HPDE6-E6E7 (cell line): ENCODE measurements around the gene INSRR.

Experiments
- DNase-seq: peaks from one replicate; pipeline ENCODE4 v3.0.0; 2011; ENCODE audit warnings: missing footprints; ENCODE audit errors: extremely low spot score

Gene INSRR

DNA sequence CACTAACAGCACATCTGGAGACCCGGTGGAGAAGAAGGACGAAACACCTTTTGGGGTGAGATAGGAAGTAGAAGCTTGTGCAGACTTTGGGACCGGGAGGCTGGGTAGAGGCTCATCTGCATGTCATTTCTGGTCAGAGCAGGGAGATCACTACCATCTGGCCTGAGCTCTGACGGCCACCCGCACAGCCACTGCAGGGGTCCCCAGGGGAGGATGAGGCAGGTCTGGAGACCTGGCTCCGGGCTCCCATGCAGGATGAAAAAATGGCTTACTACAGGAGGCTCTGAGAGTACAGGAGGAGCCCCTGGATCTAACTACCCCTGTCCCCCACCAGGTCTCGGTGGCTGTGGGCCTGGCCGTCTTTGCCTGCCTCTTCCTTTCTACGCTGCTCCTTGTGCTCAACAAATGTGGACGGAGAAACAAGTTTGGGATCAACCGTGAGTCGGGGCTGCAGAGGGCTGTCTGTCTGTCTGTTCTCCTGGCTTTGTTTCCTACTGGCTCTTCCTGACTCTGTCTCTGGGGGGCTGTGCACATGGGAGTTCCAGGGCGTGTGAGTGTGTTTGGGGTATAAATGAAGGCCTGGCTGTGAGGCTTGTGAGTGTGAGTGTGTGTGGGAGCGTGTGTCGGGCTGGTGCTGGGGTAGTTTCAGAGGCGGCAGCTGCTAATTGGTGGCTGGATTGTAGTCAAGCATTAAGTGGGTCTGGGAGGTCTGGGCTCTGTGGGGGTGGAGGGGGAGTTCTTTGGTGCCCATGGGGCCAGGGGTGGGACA, 15.8 kb upstream of the INSRR start:
- no peak for DNase-seq

GRCh38 chr1:156874142-156874541, 15.2 kb upstream of the INSRR start:
- no peak for DNase-seq

GRCh38 chr1:156873659-156874058, 14.7 kb upstream of the INSRR start:
- DNase-seq = no peak

DNA sequence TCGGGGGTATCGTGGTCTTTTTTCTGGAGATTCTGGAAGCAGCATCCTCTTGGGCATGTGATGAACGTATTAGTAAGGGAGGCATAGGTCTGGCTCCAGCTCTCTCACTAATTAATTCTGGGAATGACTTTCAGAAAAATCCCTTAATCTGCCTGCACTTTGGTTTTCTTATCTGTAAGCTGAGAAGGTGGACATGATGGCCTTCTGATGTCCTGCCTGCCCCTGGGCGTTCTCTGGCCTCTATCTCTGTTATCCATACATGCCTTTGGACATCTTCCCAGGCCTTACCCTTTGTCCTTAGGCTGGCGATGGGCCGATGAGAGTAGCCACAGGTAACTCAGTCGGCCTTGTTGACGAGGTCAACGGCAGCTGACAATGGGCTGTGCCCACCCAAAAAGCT, 10.5 kb upstream of the INSRR start:
- DNase-seq = no peak

DNA sequence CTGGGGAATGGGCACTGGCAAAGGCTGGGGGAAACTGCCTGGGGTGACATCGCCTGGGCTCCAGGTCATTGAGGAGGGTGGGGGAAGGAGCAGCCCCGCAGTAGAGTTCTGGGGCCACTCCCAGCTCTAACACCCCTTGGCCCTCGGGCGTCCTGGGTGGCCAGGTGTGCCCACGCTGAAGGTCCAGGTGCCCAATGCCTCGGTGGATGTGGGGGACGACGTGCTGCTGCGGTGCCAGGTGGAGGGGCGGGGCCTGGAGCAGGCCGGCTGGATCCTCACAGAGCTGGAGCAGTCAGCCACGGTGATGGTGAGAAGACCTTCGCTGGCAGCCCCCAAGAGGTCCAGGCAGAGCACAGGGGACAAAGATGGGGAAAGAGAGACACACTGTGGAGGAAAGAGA, 9.4 kb upstream of the INSRR start:
- DNase-seq = no peak

DNA sequence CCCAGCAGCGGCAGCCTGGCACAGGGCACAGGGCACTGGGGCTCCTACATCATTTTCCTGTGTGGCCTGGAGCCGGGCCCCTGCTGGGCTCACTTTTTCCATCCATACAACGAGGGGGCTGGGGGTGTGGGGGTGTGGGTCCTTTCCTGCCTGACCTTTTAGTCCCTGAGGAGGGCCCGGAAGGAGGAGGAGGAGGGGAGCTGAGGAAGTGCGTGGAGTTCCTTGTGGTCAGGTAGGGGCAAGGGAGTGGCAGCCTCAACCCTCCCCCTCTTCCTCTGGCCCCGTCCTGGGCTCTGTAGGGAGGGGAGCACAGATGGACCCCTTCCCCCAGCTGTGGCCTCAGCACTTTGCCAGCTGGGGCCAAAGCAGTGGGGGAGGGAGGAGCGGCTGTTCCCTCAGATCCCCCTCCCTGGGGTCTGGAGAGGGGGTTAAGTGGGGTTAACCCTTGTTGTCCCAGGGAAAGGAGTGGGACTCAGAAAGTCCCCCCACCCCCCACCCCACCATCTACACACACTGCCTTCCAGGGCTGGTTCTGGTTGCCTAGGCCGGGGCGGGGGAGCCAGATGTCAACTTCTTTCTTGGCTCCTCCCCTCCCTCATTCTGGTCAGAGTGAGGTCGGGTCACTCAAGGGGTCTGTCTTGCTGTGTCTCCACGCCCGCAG, 7.5 kb upstream of the INSRR start:
- no peak for DNase-seq

GRCh38 chr1:156865865-156866248, 6.9 kb upstream of the INSRR start:
- no peak for DNase-seq

DNA sequence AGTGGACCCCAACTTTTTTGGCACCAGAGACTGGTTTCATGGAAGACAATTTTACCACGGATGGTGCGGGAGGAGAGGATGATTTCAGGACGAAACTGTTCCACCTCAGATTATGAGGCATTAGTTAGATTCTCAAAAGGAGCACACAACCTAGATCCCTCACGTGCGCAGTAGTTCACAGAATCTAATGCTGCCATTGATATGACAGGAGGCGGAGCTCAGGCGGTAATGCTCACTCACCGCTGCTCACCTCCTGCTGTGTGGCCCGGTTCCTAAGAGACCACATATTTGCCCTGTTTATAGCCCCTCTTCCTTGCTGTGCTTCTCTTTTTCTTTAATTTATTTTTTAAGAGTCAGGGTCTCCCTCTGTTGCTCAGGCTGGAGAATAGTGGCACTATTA, 6.3 kb upstream of the INSRR start:
- DNase-seq = no peak

GRCh38 chr1:156864796-156865195, 5.9 kb upstream of the INSRR start:
- DNase-seq = no peak

DNA sequence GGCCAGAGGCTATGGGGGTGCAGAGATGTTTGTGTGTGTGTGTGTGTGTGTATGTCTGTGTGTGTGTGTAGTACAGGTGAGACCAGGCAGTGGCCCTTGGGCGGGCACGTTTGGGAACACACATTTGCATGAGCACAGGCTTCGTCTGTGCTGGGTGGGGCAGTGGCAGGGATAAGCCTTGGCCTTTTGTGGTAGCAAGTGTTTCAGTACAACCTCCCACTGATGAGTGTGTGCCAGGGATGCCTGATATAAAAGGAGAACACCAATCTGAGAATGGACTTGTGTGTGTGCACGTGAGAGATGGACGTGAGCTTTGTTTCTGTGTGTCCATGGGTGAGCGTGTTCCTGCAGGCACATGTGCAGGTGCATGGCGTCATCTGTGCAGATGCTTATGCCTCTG, 4.7 kb upstream of the INSRR start:
- DNase-seq = no peak

DNA sequence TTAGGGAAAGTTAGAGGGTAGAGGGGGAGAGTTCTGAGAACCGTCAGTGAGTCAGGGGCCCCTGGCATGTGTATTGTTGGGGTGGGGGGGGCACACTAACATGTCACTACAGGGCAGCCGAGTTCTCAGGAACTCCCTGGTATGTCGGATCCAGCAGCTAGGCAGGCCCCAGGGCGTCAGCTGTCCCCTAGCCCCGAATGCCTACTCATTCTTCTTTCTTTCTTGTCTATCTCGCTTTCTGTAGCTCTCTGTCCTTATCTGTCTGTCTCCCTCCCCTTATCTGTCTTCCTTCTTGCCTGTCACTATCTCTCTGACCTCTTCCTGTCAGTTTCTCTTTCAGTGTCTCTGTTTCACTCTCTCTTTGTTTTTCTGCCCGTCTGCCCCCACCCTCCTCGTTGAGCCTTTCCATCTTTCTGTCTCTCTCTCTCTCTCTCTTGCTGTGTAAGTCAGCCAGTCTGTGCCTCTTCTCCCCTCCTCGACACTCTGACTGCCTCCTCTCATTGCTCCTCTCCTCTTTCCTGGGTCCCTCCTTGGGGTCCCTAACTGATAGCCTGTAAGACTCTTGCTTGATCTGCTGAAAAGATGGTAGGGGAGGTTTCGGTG, 4.2 kb upstream of the INSRR start:
- DNase-seq = no peak

DNA sequence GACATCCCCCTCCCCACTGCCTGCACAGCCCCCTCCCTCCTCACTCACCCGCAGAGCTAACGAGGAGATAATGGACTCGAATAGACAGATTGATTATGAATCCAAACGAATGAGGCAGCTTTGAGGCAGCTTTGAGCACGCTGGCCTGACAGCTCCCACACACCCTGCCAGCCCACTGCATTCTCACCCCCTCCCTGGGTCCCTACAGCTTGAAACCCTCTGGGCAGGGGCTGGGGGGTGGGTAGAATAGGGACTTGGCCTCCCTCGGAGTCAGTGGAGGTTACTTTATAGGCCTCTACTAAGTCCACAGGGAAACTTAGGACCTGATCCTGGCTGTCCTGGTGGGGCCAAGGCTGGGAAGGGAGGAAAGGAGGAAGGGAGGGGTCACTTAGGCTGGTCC, 3.7 kb upstream of the INSRR start:
- DNase-seq = no peak

- no peak for DNase-seq
Measured at GRCh38 chr1:156860628-156861423, 1.9 kb upstream of the INSRR start, which contains the start of gene NTRK1. NTRK1 (plus strand) TSS chr1:156860865; CDS start chr1:156860935, 70 bp downstream.

GRCh38 chr1:156860113-156860627, 1.3 kb upstream of the INSRR start:
- DNase-seq = no peak

GRCh38 chr1:156859523-156860112, 701 bp upstream of the INSRR start:
- no peak for DNase-seq

DNA sequence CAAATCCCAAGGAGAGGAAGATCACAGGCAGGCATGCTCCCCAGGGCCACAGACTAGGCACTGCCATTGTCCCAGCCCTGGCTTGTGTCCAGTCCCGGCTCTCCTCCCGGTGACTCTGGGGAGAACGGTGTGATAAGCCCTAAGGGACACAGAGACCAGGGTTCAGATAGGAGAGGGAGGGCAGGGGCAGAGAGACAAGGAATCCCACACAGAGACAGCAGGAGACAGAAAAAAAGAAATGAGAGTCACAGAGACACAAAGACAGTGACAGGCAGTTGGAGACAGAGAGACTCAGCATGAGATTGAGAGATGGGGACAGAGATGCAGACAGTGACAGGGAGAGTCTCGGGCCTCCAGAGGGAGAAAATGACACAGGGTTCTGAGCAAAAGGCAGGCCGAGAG, 361 bp downstream of the INSRR start:
- DNase-seq = no peak

DNA sequence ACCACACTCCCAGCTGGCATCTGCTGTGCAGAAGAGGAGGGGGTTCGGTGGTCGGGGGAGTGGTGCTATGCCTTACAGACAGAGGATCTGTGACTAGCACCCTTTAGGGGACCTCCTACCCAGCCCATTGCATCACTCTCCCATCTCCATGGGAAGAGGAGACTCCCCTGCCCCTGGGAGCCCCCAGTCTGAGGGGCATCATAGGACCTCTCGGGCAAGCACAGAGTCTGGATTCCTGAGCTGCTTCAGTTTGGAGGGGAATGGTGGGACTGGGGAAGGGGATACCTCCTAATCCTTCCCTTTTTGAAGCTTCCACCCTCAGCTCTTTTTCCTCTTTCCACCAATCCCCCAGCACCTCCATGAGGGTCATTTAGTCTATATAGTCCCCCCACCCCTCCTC, 1.4 kb downstream of the INSRR start:
- DNase-seq = no peak

GRCh38 chr1:156856282-156856785, 2.6 kb downstream of the INSRR start:
- DNase-seq = no peak

DNA sequence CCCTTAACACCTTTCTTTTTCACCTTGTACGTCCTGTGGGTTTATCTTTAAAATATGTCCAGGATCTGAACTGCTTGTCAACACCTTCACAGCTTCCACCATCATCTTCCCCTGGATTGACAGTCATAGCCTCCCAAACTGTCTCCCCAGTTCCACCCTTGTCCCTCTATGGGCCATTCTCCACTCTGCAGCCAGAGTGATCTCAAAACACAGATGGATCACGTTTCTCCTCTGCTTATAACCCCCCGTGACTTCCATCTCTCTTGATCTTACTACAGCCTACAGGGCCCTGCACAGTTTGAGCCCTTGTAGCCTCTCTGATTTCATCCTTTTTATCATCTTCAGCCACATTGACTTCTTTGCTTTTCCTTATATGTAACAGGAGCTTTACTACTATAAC, 4.3 kb downstream of the INSRR start:
- DNase-seq = no peak

DNA sequence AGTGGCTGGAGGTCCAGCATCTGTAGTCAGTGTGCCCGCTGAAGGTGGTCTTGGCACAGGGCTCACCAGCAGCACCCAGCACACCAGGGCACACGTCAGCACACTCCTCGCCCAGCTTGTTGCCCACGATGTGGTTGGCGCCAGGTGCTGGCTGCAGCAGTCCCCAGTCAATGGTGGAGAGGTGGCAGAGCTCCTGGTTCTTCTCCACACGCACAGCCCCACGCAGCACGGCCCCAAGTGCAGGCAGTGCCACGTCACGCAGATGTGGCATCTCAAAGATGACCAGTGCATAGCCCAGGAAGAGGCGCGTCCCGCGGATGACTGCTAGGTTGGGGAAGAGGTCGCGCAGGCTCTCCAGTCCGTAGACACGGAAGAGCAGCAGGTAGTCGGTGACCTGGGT, 5.2 kb downstream of the INSRR start:
- no peak for DNase-seq

DNA sequence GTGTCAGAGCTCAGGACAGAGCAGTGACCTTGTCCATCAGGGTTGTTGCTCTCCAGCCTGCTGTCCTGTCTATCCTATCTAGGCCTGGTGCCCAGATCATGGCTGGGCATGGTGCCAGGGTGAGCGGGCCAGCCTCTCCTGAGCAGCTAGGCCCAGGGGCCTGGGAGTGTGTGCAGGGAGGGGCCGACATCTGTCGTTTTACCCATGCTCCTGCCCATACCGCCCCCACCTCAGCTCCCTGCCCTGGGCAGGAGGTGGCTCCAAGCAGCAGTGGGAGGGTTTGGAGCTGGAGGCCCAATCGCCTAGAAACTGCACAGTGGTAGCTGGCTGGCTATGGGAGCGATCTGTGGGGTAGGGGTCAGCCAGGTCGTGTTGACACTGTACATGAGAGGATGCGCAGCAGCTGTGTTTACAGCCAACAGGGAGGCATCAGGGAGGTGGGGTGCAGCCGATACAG, 6.5 kb downstream of the INSRR start:
- DNase-seq = no peak
